ENCODE results near the gene GEMIN5.

GRCh38 chr5:154850255-154851062 lies 87.6 kb downstream of the GEMIN5 start, which contains the start of gene FAXDC2:
- no peak for TF ChIP-seq CTCF (IDR thresholded peaks at IDR 0.05)
- no peak for TF ChIP-seq POLR2A (IDR thresholded peaks at IDR 0.05)
